GM19238 (cell line): ENCODE results near the gene S100A4.

Source experiments
- DNase-seq: peaks from one replicate; pipeline ENCODE4 v3.0.0; 2011; ENCODE audit warnings: low spot score; ENCODE audit not compliant: insufficient read length

Gene S100A4

GRCh38 chr1:153547560-153548551, 2.2 kb upstream of the S100A4 start:
- DNase-seq: no peak

DNA sequence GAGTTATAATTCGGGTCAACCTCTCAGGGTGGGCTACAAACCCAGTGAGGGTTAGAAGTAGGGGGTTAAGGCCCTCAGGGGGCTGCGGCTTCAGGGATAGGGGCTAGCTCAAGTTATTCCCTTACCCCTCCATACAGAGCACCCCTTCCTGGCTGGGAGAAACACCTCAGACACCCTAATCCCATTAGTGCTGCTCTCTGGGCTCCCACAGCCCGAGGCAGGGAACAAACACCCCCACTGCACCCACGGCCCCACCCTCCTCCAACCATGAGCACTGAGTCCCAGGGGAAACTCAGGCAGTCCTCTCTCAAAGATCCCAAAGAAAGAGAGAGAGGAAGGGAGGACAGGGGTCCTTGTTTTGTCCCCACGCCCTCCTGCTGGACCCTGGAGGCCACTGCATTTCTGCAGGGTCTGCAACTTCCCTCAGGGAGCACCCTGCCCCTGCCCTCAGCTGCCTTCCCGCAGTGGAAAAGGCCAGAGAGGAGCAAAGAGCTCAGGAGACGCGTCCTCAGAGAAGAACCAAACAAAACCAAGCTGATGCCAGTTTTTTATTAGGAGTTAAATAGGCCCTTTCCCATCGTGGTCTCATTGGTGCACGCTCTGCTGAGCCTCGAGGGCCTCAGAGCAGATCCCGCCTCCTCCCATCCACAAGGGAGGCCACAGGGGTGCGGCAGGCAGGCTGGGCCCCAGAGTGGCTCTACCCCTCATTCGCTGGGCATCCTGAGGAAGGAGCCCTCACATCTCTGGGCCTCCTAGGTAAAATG, 1.4 kb upstream of the S100A4 start:
- no peak for DNase-seq

GRCh38 chr1:153546371-153546770, 765 bp upstream of the S100A4 start:
- DNase-seq: no peak

DNA sequence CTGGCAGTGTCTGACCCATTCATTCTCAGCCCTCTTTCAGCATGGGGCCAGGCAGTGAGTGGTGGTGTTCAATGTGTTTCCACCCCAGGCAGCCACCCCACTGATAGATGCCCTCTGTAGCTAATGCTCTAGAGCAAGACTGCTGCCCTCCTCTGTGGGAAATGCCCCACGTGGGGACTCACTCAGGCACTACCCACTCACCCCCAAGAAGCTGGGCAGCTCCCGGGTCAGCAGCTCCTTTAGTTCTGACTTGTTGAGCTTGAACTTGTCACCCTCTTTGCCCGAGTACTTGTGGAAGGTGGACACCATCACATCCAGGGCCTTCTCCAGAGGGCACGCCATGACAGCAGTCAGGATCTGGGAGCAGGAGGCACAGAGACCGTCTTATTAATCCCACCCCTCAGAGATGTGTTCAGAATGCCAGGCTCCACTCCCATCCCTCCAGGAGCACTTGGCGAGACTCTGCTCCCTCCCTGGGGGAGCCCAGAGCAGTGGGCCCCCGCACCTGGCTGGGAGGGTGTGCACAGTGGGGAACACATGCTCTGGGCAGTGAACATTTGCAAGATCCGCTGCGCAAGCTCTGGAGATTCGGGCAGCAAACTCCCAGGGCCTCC, 1.0 kb downstream of the S100A4 start:
- DNase-seq: no peak

DNA sequence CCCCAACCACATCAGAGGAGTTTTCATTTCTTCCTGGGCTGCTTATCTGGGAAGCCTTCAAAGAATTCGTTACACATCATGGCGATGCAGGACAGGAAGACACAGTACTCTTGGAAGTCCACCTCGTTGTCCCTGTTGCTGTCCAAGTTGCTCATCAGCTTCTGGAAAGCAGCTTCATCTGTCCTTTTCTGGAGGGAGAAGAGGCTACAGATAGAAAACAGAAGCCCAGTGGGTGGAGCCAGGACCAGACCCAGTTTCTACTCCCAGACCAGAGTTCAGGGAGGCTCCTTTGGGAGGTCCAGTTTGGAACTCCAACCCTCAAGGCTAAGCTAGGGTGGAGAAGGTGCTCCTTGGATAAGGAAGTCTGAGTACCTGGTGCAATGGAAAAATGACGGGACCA, 1.9 kb downstream of the S100A4 start:
- DNase-seq: no peak

- DNase-seq: no peak
These were observed 2.5 kb downstream of the S100A4 start for GRCh38 chr1:153542956-153543711.

- DNase-seq: no peak
These were observed 3.7 kb downstream of the S100A4 start for GRCh38 chr1:153541641-153542590.

- DNase-seq: no peak
These were observed 4.9 kb downstream of the S100A4 start, which contains the start of gene S100A5 for GRCh38 chr1:153540394-153541361. Gene S100A5 (minus strand): TSS chr1:153540934. CDS start chr1:153540191, 743 bp downstream.

GRCh38 chr1:153539395-153540093, 6.1 kb downstream of the S100A4 start:
- DNase-seq: no peak

- DNase-seq: no peak
These were observed 7.2 kb downstream of the S100A4 start for GRCh38 chr1:153538315-153538821.

DNA sequence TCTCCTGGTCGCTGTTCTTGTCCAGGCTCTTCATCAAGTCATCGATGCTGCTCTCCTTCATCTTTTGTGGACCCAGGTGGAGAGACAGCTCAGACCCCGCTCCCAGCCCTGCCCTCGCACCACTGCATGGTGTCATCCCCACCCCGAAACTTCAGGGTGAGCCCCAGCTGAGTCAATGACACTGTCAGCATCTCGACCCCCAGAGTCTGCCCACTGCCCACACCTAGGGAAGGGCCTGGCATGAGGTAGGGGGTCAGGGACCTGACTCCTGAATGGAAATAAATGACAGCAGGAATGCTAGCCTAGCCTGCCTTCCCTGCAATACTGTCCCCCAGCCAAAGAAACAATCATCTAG, 8.3 kb downstream of the S100A4 start:
- no peak for DNase-seq

DNA sequence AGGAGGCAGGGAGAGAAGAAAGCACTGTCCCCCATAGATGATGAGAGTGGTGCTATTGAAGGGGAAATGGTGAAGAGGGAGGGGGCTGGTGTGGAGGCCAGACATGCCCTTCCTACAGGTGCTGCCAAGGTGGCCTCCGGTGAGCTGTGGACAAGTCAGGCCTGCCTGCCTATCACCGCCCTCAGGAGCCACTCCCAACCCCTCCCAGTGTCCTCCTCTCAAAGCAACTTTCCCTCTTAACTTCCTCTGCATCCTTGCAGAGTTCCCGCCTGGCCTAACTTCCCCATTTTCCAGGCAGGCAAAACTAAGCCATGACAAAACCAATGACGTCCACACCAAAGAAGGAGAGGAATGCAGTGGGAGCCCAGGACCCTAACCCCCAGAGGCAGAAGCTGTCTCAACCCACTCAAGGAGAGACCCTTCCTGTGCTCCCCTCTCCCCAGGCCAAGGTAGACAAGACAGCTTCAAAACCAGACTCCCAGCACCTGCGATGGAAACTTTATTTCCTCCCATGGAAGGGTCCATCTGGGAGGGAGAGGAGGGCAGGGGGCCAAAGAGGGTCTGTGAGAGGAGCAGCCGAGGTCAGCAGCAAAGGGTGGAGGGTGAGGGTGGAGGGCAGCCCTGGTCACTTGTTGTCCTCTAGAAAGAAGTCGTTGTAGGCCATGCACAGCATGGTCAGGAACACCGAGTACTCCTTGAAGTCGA, 8.8 kb downstream of the S100A4 start:
- DNase-seq: no peak

GRCh38 chr1:153536012-153536670, 9.5 kb downstream of the S100A4 start:
- no peak for DNase-seq

DNA sequence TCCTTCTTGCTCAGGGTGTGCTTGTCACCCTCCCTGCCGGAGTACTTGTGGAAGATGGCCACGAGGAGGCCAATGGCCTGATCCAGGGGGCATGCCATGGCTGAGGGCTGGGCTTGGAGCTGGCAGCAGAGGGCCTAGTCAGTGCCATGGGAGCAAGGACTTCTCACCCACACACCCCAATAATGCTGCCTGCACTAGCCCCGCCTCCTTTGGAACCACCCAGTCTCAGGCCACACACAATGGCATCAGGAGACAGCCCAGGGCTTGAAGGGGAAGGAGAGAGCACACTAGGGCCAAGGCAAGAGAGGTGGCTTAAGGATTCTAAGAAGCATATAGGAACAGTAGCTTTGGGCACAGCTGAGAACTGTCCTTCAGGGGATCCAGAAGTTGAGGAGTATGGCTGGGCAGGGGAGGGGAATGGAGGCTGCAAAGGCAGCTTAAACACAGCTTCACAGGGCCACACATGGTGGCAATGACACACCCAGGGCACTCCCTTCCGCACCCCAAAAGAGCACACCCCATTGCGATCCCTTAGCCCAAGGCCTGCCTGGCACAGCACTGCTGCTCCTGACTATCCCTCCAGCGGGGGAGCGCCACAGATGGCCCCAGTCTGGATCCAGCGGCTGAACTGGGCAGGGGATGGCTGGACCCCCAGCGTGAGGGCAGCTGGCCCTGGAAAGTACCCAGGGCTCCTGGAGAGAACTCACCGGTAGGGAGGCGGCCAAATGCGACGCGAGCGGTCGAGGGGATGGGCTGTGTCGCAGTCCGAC, 10.2 kb downstream of the S100A4 start, which contains the start of gene S100A6:
Gene S100A6 (minus strand): TSS at position 750 of the 770 bp plus-strand sequence. CDS start 652 bp downstream, at position 98.
- DNase-seq: no peak

GRCh38 chr1:153534925-153535241, 10.7 kb downstream of the S100A4 start:
- no peak for DNase-seq
